ENCODE results near the gene KRTAP1-1. TPM values are rescaled to one million over a fixed set of nuclear protein-coding genes. Genes with fewer than 3 reads are reported as not detected.

KRTAP1-1 gene
- total RNA-seq, 2 donors from 2014 or later = not detected

- Histone ChIP-seq H3K4me3 (no peak overlapping the region), H3K27ac (no peak overlapping the region), H3K4me1 (ENCODE audit: control insufficient read depth in 1 of 2, low read depth in 2 of 2) (no peaks in the 10 kb centered on the region), H3K9me3 (no peaks in the 10 kb centered on the region), H3K27me3 (replicated peaks; ENCODE audit: insufficient read depth) (no peaks in the 10 kb centered on the region), H3K36me3 (no peaks in the 10 kb centered on the region)
- ATAC-seq (ENCODE audit: insufficient number of reproducible peaks, low FRiP score, low read depth) (no peak), DNase-seq (ENCODE audit: low spot score) (no peak)
- TF ChIP-seq, protein P1, sequence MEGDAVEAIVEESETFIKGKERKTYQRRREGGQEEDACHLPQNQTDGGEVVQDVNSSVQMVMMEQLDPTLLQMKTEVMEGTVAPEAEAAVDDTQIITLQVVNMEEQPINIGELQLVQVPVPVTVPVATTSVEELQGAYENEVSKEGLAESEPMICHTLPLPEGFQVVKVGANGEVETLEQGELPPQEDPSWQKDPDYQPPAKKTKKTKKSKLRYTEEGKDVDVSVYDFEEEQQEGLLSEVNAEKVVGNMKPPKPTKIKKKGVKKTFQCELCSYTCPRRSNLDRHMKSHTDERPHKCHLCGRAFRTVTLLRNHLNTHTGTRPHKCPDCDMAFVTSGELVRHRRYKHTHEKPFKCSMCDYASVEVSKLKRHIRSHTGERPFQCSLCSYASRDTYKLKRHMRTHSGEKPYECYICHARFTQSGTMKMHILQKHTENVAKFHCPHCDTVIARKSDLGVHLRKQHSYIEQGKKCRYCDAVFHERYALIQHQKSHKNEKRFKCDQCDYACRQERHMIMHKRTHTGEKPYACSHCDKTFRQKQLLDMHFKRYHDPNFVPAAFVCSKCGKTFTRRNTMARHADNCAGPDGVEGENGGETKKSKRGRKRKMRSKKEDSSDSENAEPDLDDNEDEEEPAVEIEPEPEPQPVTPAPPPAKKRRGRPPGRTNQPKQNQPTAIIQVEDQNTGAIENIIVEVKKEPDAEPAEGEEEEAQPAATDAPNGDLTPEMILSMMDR (IDR thresholded peaks at IDR 0.05) = no peak
These were observed 28.7 kb downstream of the KRTAP1-1 start for GRCh38 chr17:41012326-41013120.

- no peaks in the 10 kb centered on the region for H3K9me3 ChIP-seq
- TF ChIP-seq, protein P1 (IDR thresholded peaks at IDR 0.05) = no peak
- ATAC-seq (ENCODE audit: insufficient number of reproducible peaks, low FRiP score, low read depth) (no peak), DNase-seq (ENCODE audit: low spot score) (no peak)
- no peak overlapping the region for H3K4me3 ChIP-seq
- H3K36me3 ChIP-seq = no peaks in the 10 kb centered on the region
- no peaks in the 10 kb centered on the region for H3K27me3 ChIP-seq (replicated peaks; ENCODE audit: insufficient read depth)
- H3K27ac ChIP-seq = no peak overlapping the region
- no peaks in the 10 kb centered on the region for H3K4me1 ChIP-seq (ENCODE audit: control insufficient read depth in 1 of 2, low read depth in 2 of 2)
These were observed 30.8 kb downstream of the KRTAP1-1 start for GRCh38 chr17:41010441-41010840.

DNA sequence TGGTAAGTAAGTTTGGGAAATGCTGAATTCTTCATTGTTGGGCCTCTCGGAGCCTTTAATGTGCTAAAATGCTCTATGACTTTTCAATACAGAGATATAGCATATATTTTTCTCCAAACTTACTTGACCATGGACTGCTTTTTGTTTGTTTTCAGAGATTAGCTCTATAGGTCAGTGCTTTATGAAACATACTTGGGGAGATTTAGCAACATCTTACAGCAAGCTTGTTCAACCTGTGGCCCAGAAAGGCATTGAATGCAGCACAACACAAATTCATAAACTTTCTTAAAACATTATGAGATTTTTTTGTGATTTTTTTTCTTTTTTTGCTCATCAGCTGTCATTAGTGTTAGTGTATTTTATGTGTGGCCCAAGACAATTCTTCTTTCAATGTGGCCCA is 31.3 kb downstream of the KRTAP1-1 start:
- H3K27ac ChIP-seq = no peak overlapping the region
- ATAC-seq (ENCODE audit: insufficient number of reproducible peaks, low FRiP score, low read depth) (no peak), DNase-seq (ENCODE audit: low spot score) (no peak)
- H3K4me1 ChIP-seq (ENCODE audit: control insufficient read depth in 1 of 2, low read depth in 2 of 2) = no peaks in the 10 kb centered on the region
- no peak overlapping the region for H3K4me3 ChIP-seq
- TF ChIP-seq, protein P1 (IDR thresholded peaks at IDR 0.05) = no peak
- no peaks in the 10 kb centered on the region for H3K9me3 ChIP-seq
- no peaks in the 10 kb centered on the region for H3K27me3 ChIP-seq (replicated peaks; ENCODE audit: insufficient read depth)
- H3K36me3 ChIP-seq = no peaks in the 10 kb centered on the region

- Histone ChIP-seq H3K27ac (no peak overlapping the region), H3K4me1 (ENCODE audit: control insufficient read depth in 1 of 2, low read depth in 2 of 2) (no peaks in the 10 kb centered on the region), H3K9me3 (no peaks in the 10 kb centered on the region), H3K27me3 (replicated peaks; ENCODE audit: insufficient read depth) (no peaks in the 10 kb centered on the region), H3K36me3 (no peaks in the 10 kb centered on the region), H3K4me3 (no peak overlapping the region)
- ATAC-seq (ENCODE audit: insufficient number of reproducible peaks, low FRiP score, low read depth) = no peak
- no peak for DNase-seq (ENCODE audit: low spot score)
- TF ChIP-seq, protein P1 (IDR thresholded peaks at IDR 0.05) = no peak
These were observed 31.9 kb downstream of the KRTAP1-1 start for GRCh38 chr17:41009301-41009760.

DNA sequence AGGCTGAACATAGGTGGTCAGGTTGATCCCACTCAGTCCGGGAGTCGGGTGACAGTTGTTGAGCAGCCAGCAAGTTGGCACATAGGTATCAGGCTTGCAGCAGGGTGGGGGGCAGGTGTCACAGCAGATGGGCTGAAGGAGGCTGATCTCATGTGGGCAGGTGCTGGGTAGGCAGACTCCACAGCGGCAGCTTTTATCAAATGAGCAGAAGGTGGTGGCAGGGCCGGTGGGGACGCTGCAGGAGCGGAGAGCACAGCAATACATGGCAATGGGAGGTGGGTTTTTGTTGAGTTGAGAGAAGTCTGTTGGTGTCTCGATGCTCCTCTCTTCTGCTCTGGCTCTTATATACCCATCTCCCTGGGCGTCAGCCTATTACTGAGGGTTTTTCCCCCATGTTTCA is 32.4 kb downstream of the KRTAP1-1 start, which contains the start of gene KRTAP3-1:
Gene KRTAP3-1, minus strand, starts transcription at position 318 of the 400 bp plus-strand sequence. Its CDS starts 54 bp downstream, at position 264.
- Histone ChIP-seq H3K27ac (no peak within 1 kb of the TSS), H3K27me3 (replicated peaks; ENCODE audit: insufficient read depth) (no peaks in the 10 kb centered on the region), H3K9me3 (no peaks in the 10 kb centered on the region), H3K4me1 (ENCODE audit: control insufficient read depth in 1 of 2, low read depth in 2 of 2) (no peaks in the 10 kb centered on the region), H3K36me3 (no peaks in the 10 kb centered on the region), H3K4me3 (no peak within 1 kb of the TSS)
- ATAC-seq (ENCODE audit: insufficient number of reproducible peaks, low FRiP score, low read depth) = no peak
- TF ChIP-seq, protein P1 (IDR thresholded peaks at IDR 0.05) = no peak
- DNase-seq (ENCODE audit: low spot score) = no peak
